K562 (cell line): ENCODE data around the gene DCAF8L1. TPM values are rescaled to one million over a fixed set of nuclear protein-coding genes. Genes with fewer than 3 reads are reported as not detected.

ENCODE experiments used
- ATAC-seq: fragments of 200-7000 bp; cut with Tn5 transposase; 3 replicates; pipeline ENCODE4 v1.9.1; 2020; ENCODE audit warnings: moderate library complexity
- BruUV-seq: library from RNA; stranded (reverse); fragments of 400-500 nt; replicated peaks from 2 replicates; lab custom pipeline; 2021; lab: Mats Ljungman, UMichigan
- CTCF ChIA-PET: fragments of 300-600 bp; formaldehyde crosslinking; extraction: SDS; loops from one replicate; lab custom pipeline; 2021; ENCODE audit warnings: low intra/inter-chr PET ratio; lab: Yijun Ruan, JAX
- POLR2A ChIA-PET: fragments of 300-600, 350-650 bp; sonication (Branson Sonifier 250); formaldehyde crosslinking; extraction: SDS; loops from one replicate; lab custom pipeline; 2021; ENCODE audit warnings: antibody characterized with exemption, inconsistent platforms; lab: Yijun Ruan, JAX
- DNase-seq, 4 experiments: peaks; one replicate each; pipeline versions ENCODE4 v3.0.0 to v3.0.0-alpha.2; 2011 to 2018; ENCODE audit warnings: low spot score in 3 of 4, mixed read lengths in 3 of 4; ENCODE audit errors: extremely low read depth in 1 of 4
- FAIRE-seq: peaks from 2 replicates; lab custom pipeline; 2011; peaks lifted over from hg19 to GRCh38; lab: Jason Lieb, UNC
- H2AFZ ChIP-seq: 2 replicates; pipeline ENCODE4 v1.6.0; 2011; ENCODE audit warnings: low read depth, low read length, control low read depth, inconsistent platforms
- H3K27ac ChIP-seq: fragments of 200-600 bp; 3 replicates; pipeline ENCODE4 v1.8.0; 2011; ENCODE audit warnings: low read depth, mild to moderate bottlenecking, control low read depth, inconsistent platforms, low read length, moderate library complexity, mixed read lengths; ENCODE audit errors: extremely low read depth
- H3K27me3 ChIP-seq, 2 experiments: fragments of 300-600 bp in 1 of 2; 2 replicates in 1 of 2; 3 replicates in 1 of 2; pipeline versions ENCODE4 v1.6.0 to v1.8.0; 2011; ENCODE audit warnings: inconsistent platforms in 2 of 2, low read length in 2 of 2, mild to moderate bottlenecking in 1 of 2, mixed read lengths in 1 of 2, moderate library complexity in 1 of 2; ENCODE audit not compliant: control insufficient read depth in 2 of 2, insufficient read depth in 2 of 2
- H3K36me3 ChIP-seq: fragments of 300-600 bp; 3 replicates; pipeline ENCODE4 v1.8.0; 2011; ENCODE audit warnings: mild to moderate bottlenecking, low read length, inconsistent platforms; ENCODE audit not compliant: control insufficient read depth, insufficient read depth
- H3K4me1 ChIP-seq, 2 experiments: fragments of 200-600 bp in 1 of 2; replicated peaks in 1 of 2; 2 replicates in 1 of 2; 3 replicates in 1 of 2; pipeline versions ENCODE4 v1.5.1 to v1.8.0; 2011; ENCODE audit warnings: inconsistent platforms in 2 of 2, low read length in 2 of 2, mild to moderate bottlenecking in 1 of 2, mixed read lengths in 1 of 2, moderate library complexity in 1 of 2; ENCODE audit not compliant: control insufficient read depth in 2 of 2, insufficient read depth in 2 of 2
- H3K4me2 ChIP-seq: 2 replicates; pipeline ENCODE4 v1.6.1; 2011; ENCODE audit warnings: low read length, control low read depth, inconsistent platforms, mixed read lengths; ENCODE audit not compliant: insufficient read depth
- H3K4me3 ChIP-seq: fragments of 200-600 bp; sonication (generic), shearing (Covaris generic); 2 replicates; pipeline ENCODE4 v1.5.1; 2016; ENCODE audit warnings: control low read depth, inconsistent platforms
- H3K79me2 ChIP-seq: fragments of 200-600 bp; 3 replicates; pipeline ENCODE4 v1.8.0; 2011; ENCODE audit warnings: low read length, inconsistent platforms; ENCODE audit not compliant: control insufficient read depth, insufficient read depth
- H3K9ac ChIP-seq, 2 experiments: 2 replicates each; pipeline versions ENCODE4 v1.6.0 to v1.6.1; 2011; ENCODE audit warnings: low read depth in 2 of 2, low read length in 2 of 2, control low read depth in 1 of 2, inconsistent platforms in 1 of 2, mild to moderate bottlenecking in 1 of 2, mixed read lengths in 1 of 2; ENCODE audit not compliant: insufficient read depth in 1 of 2
- H3K9me1 ChIP-seq: one replicate; pipeline ENCODE4 v1.6.0; 2011; ENCODE audit warnings: inconsistent platforms, mild to moderate bottlenecking, low read length, moderate library complexity; ENCODE audit not compliant: control insufficient read depth, insufficient read depth
- H3K9me3 ChIP-seq: replicated peaks from 2 replicates; pipeline ENCODE4 v1.5.1; 2011; ENCODE audit warnings: low read depth, low read length, inconsistent platforms; ENCODE audit not compliant: control insufficient read depth, insufficient read depth
- H4K20me1 ChIP-seq: replicated peaks from 2 replicates; pipeline ENCODE4 v1.6.1; 2011; ENCODE audit warnings: low read length, inconsistent platforms, mixed read lengths; ENCODE audit not compliant: control insufficient read depth, insufficient read depth
- CHD2 ChIP-seq: IDR thresholded peaks from 2 replicates; pipeline ENCODE4 v1.6.1; 2011; ENCODE audit warnings: low read depth, low read length
- CHD7 ChIP-seq: fragments of 200-600 bp; sonication (generic); IDR thresholded peaks from one replicate; pipeline ENCODE4 v1.6.1; 2012; ENCODE audit warnings: mild to moderate bottlenecking, low read depth, low read length, inconsistent platforms
- DNMT1 ChIP-seq: fragments of 450-650 bp; IDR thresholded peaks from 2 replicates; pipeline ENCODE4 v1.6.1; 2016; ENCODE audit warnings: antibody characterized with exemption, mild to moderate bottlenecking
- EGR1 ChIP-seq: fragments of 450-650 bp; conservative IDR thresholded peaks from 2 replicates; pipeline ENCODE4 v1.6.1; 2017; ENCODE audit warnings: mild to moderate bottlenecking
- NR0B1 ChIP-seq: fragments of 450-650 bp; IDR thresholded peaks from one replicate; pipeline ENCODE4 v1.6.1; 2018; ENCODE audit warnings: mild to moderate bottlenecking, moderate library complexity; ENCODE audit not compliant: partially characterized antibody
- NR3C1 ChIP-seq: sonication (generic); formaldehyde crosslinking; IDR thresholded peaks from 2 replicates; pipeline ENCODE4 v1.8.1; 2022; ENCODE audit warnings: missing genetic modification reagents
- PATZ1 ChIP-seq: fragments of 250-450 bp; sonication (Bioruptor Pico); IDR thresholded peaks from 2 replicates; pipeline ENCODE4 v1.5.0; 2020; ENCODE audit warnings: mild to moderate bottlenecking, borderline replicate concordance
- PHF21A ChIP-seq: fragments of 450-650 bp; IDR thresholded peaks from 2 replicates; pipeline ENCODE4 v1.6.1; 2017; ENCODE audit warnings: low read depth, borderline replicate concordance
- ZNF140 ChIP-seq: fragments of 250-450 bp; sonication (Bioruptor Pico); IDR thresholded peaks from 2 replicates; pipeline ENCODE4 v1.8.0; 2021; ENCODE audit warnings: moderate library complexity, mild to moderate bottlenecking, inconsistent platforms
- WGBS: fragments of 100-300 bp; shearing (Covaris generic); methylation state at CpG from one replicate; pipeline ENCODE4 v1.1.6; 2016; ENCODE audit warnings: low coverage, mixed read lengths; ENCODE audit not compliant: insufficient coverage; ENCODE audit errors: missing lambda C conversion rate; 5-methylcytosine and 5-hydroxymethylcytosine counted together
- in situ Hi-C: fragments of 300-500 bp; cut with MboI; formaldehyde crosslinking; loops from 4 replicates; pipeline ENCODE4 v1.15.0; 2018; ENCODE audit warnings: inconsistent platforms, mixed read lengths
- intact Hi-C: fragments of 100-400 bp; cut with micrococcal nuclease; formaldehyde crosslinking; loops from 2 replicates; pipeline ENCODE4 v1.14.2; 2022
- polyA plus RNA-seq, 8 experiments: library from polyadenylated mRNA; depleted of rRNA in 4 of 8; stranded (reverse) in 5 of 8; unstranded in 3 of 8; fragments of >200 nt; fragmentation: Nextera tagmentation in 2 of 8; fragmentation: Illumina TruSeq in 1 of 8; extraction: Ambion mirVana in 2 of 8; extraction: Trizol in 1 of 8; gene quantifications; 2 replicates each; pipeline versions ENCODE4 v1.2.1 to v1.2.3, GENCODE V29; 2011 to 2014; ENCODE audit warnings: inconsistent platforms in 1 of 8, missing spikeins in 1 of 8
- total RNA-seq, 7 experiments: library from RNA; depleted of rRNA in 6 of 7; stranded (reverse); fragments of >200 nt in 6 of 7; fragmentation: Illumina TruSeq in 2 of 7; extraction: Trizol in 2 of 7; gene quantifications; 2 replicates each; pipeline versions ENCODE4 v1.2.1 to v1.2.3, GENCODE V29; 2011 to 2021; ENCODE audit warnings: low replicate concordance in 1 of 7

Gene DCAF8L1
- total and polyA plus RNA-seq, 9 of the 15 experiments (the other 6 are each of a cell fraction or from before 2014, with no cell fraction given): 0.03 TPM; not detected in 7

- no peak for FAIRE-seq
- ChIA-PET POLR2A (no interaction called here), CTCF (no interaction called here)
- Histone ChIP-seq H3K79me2 (no peaks in the 10 kb centered on the region), H3K9ac (no peak overlapping the region), H3K27me3 (no peaks in the 10 kb centered on the region), H4K20me1 (no peaks in the 10 kb centered on the region), H3K4me1 (no peaks in the 10 kb centered on the region), H3K4me2 (no peak overlapping the region), H3K9me1 (no peaks in the 10 kb centered on the region), H3K36me3 (no peaks in the 10 kb centered on the region), H3K9me3 (no peaks in the 10 kb centered on the region), H3K27ac (no peak overlapping the region), H3K4me3 (no peak overlapping the region), H2AFZ (no peak overlapping the region)
- 0% methylated on average over 2 of the region's 2 CpGs for WGBS
- BruUV-seq: no TSS peak
- in situ Hi-C loops (no loop called here), intact Hi-C loops (no loop called here)
- no peak for DNase-seq
- no peak for ATAC-seq
- TF ChIP-seq ZNF140 (CRISPR knock-in tag): no peak
- no peak for TF ChIP-seq CHD2
- TF ChIP-seq DNMT1: no peak
- no peak for TF ChIP-seq NR3C1 (CRISPR knock-in tag)
- TF ChIP-seq EGR1: no peak
- TF ChIP-seq PHF21A: no peak
- TF ChIP-seq NR0B1: no peak
- TF ChIP-seq CHD7: no peak
- no peak for TF ChIP-seq PATZ1 (CRISPR knock-in tag)
These were observed 12.4 kb downstream of the DCAF8L1 start for GRCh38 chrX:27968878-27969277.
